Duodenal mucosa (tissue), 2 donors: ENCODE data around the gene APOC4.
A peak's percentile ranks its signal among the peaks of the same experiment; 100 is the strongest.
"Not testable (repeated sequence)": the region's sequence is repeated elsewhere in the genome, so short reads cannot be mapped to it uniquely, and the experiment has no call there.

Experiments used
- H3K27ac ChIP-seq: one replicate; pipeline ENCODE4 v1.7.0; 2013; ENCODE audit warnings: low read depth, low read length
- H3K27me3 ChIP-seq, 2 donors: one replicate each; pipeline ENCODE4 v1.7.0; 2013; ENCODE audit warnings: low read length in 2 of 2, control low read depth in 1 of 2; ENCODE audit not compliant: insufficient read depth in 2 of 2, control insufficient read depth in 1 of 2
- H3K36me3 ChIP-seq, 2 donors: one replicate each; pipeline ENCODE4 v1.7.0; 2013; ENCODE audit warnings: low read length in 2 of 2, control low read depth in 1 of 2; ENCODE audit not compliant: insufficient read depth in 2 of 2, control insufficient read depth in 1 of 2
- H3K4me1 ChIP-seq, 2 donors: one replicate each; pipeline ENCODE4 v1.7.0; 2013; ENCODE audit warnings: low read length in 2 of 2, control low read depth in 1 of 2; ENCODE audit not compliant: insufficient read depth in 2 of 2, control insufficient read depth in 1 of 2
- H3K4me3 ChIP-seq, 2 donors: one replicate each; pipeline ENCODE4 v1.7.0; 2013; ENCODE audit warnings: low read length in 2 of 2, low read depth in 1 of 2
- H3K9ac ChIP-seq, 2 donors: one replicate each; pipeline ENCODE4 v1.7.0; 2013; ENCODE audit warnings: low read length in 2 of 2, low read depth in 1 of 2
- H3K9me3 ChIP-seq, 2 donors: one replicate each; pipeline ENCODE4 v1.7.0; 2013; ENCODE audit warnings: low read length in 2 of 2, control low read depth in 1 of 2; ENCODE audit not compliant: control insufficient read depth in 1 of 2

APOC4 gene

GRCh38 chr19:44904426-44904994 lies 37.5 kb upstream of the APOC4 start:
- H3K9ac ChIP-seq = no peak overlapping the region
- H3K27ac ChIP-seq = no peak overlapping the region
- peaks cover 9 to 12% of the 10 kb centered on the region in 2 donors for H3K27me3 ChIP-seq
- H3K4me1 ChIP-seq = peaks cover 11 to 12% of the 10 kb centered on the region in 2 donors
- H3K9me3 ChIP-seq = no peaks in the 10 kb centered on the region
- H3K4me3 ChIP-seq = no peak overlapping the region
- H3K36me3 ChIP-seq = peaks cover 6 to 30% of the 10 kb centered on the region in 2 donors

- Histone ChIP-seq H3K27me3 (peaks cover 9 to 12% of the 10 kb centered on the region in 2 donors), H3K4me3 (peak within 1 kb of the TSS; percentile 16 to 55), H3K9me3 (no peaks in the 10 kb centered on the region), H3K4me1 (peaks cover 11 to 12% of the 10 kb centered on the region in 2 donors), H3K27ac (peak within 1 kb of the TSS; percentile 10), H3K36me3 (peaks cover 6 to 21% of the 10 kb centered on the region in 2 donors), H3K9ac (peak within 1 kb of the TSS in 1 of 2 donors; percentile 18)
These were observed 36.4 kb upstream of the APOC4 start, which contains the start of gene APOE for GRCh38 chr19:44905437-44906160. Gene APOE (plus strand): TSS chr19:44905796. CDS start chr19:44906625, 829 bp downstream.

- Histone ChIP-seq H3K9ac (no peak overlapping the region), H3K36me3 (peaks cover 0 to 4% of the 10 kb centered on the region in 2 donors), H3K4me3 (no peak overlapping the region), H3K27ac (no peak overlapping the region), H3K9me3 (no peaks in the 10 kb centered on the region), H3K27me3 (peaks cover 9 to 12% of the 10 kb centered on the region in 2 donors), H3K4me1 (peaks cover 16 to 21% of the 10 kb centered on the region in 2 donors)
These were observed 34.4 kb upstream of the APOC4 start for GRCh38 chr19:44907613-44908012.

GRCh38 chr19:44908074-44908835 lies 33.8 kb upstream of the APOC4 start:
- H3K36me3 ChIP-seq = no peaks in the 10 kb centered on the region
- H3K9ac ChIP-seq = no peak overlapping the region
- no peak overlapping the region for H3K27ac ChIP-seq
- H3K9me3 ChIP-seq = no peaks in the 10 kb centered on the region
- no peak overlapping the region for H3K4me3 ChIP-seq
- peaks cover 9 to 12% of the 10 kb centered on the region in 2 donors for H3K27me3 ChIP-seq
- H3K4me1 ChIP-seq = peaks cover 16 to 21% of the 10 kb centered on the region in 2 donors

- Histone ChIP-seq H3K9me3 (no peaks in the 10 kb centered on the region), H3K36me3 (no peaks in the 10 kb centered on the region), H3K27ac (no peak overlapping the region), H3K27me3 (peaks cover 9 to 12% of the 10 kb centered on the region in 2 donors), H3K4me1 (peaks cover 14 to 23% of the 10 kb centered on the region in 2 donors), H3K4me3 (no peak overlapping the region), H3K9ac (no peak overlapping the region)
These were observed 33.2 kb upstream of the APOC4 start for GRCh38 chr19:44908836-44909261.

- H3K9me3 ChIP-seq = no peaks in the 10 kb centered on the region
- H3K4me1 ChIP-seq = peaks cover 14 to 27% of the 10 kb centered on the region in 2 donors
- H3K9ac ChIP-seq = no peak overlapping the region
- H3K27me3 ChIP-seq = peaks cover 9 to 10% of the 10 kb centered on the region in 2 donors
- no peak overlapping the region for H3K4me3 ChIP-seq
- H3K36me3 ChIP-seq = no peaks in the 10 kb centered on the region
- H3K27ac ChIP-seq = no peak overlapping the region
These were observed 32.3 kb upstream of the APOC4 start for GRCh38 chr19:44909775-44910174.

- H3K9me3 ChIP-seq, H3K27ac ChIP-seq, H3K36me3 ChIP-seq, H3K4me3 ChIP-seq, H3K27me3 ChIP-seq, H3K9ac ChIP-seq: not testable (repeated sequence)
- H3K4me1 ChIP-seq = peaks cover 11 to 20% of the 10 kb centered on the region in 2 donors
These were observed 30.1 kb upstream of the APOC4 start for GRCh38 chr19:44911896-44912295.

GRCh38 chr19:44912854-44913253 lies 29.2 kb upstream of the APOC4 start:
- Histone ChIP-seq H3K27me3 (no peaks in the 10 kb centered on the region), H3K9me3 (no peaks in the 10 kb centered on the region), H3K27ac (no peak overlapping the region), H3K4me1 (peaks cover 11 to 20% of the 10 kb centered on the region in 2 donors), H3K9ac (no peak overlapping the region), H3K4me3 (no peak overlapping the region), H3K36me3 (no peaks in the 10 kb centered on the region)

- H3K9me3 ChIP-seq, H3K27ac ChIP-seq, H3K27me3 ChIP-seq, H3K36me3 ChIP-seq: not testable (repeated sequence)
- peaks cover 11 to 20% of the 10 kb centered on the region in 2 donors for H3K4me1 ChIP-seq
- peak overlapping the region; percentile 66 to 76 for H3K4me3 ChIP-seq
- peak overlapping the region; percentile 33 to 57 for H3K9ac ChIP-seq
These were observed 28.3 kb upstream of the APOC4 start for GRCh38 chr19:44913512-44914432.
